Ishikawa (cell line): Measurements from ENCODE around the gene UBL7.

ENCODE experiments used
- CREB1 ChIP-seq: IDR thresholded peaks from 2 replicates; pipeline ENCODE4 v1.6.1; 2012; ENCODE audit warnings: low read depth
- EP300 ChIP-seq: IDR thresholded peaks from 2 replicates; pipeline ENCODE4 v1.6.1; 2012; ENCODE audit warnings: borderline replicate concordance
- TAF1 ChIP-seq: IDR thresholded peaks from 2 replicates; pipeline ENCODE4 v1.6.1; 2012; ENCODE audit warnings: low read depth, mild to moderate bottlenecking
- TCF12 ChIP-seq: IDR thresholded peaks from 2 replicates; pipeline ENCODE4 v1.6.1; 2012; ENCODE audit warnings: low read depth
- TF ChIP-seq, protein P1 (sequence below): IDR thresholded peaks from 2 replicates; pipeline ENCODE4 v1.6.1; 2012

DNA sequence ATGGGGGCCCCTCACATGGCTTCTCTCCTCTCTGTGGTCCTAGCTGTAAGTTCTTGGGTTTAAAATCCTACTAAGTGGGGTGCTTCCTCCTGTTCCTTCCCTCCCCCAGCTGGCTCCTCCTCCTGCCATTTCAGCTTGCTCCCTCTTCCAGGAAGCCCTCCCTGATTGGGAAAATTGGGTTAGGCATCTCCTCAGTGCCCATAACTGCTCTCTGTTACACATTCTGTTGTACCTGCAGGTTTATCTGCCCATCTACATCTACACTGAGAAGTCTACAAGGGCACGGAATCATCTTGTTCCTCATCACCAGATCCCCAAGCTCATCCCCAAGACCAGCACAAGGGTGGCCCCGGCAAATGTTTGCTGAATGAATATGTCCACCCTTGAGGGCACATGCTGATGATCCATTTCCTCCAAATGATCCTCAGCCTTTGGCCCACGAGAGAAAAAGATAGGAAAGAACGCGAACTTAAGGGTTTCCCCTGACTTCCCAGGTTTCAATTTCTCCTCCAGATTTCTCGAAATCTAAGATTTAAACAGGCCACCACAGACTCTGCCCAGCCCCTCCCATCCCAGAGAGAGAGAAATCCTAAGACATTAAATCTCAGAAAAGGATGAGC is 31.1 kb downstream of the UBL7 start:
- TF ChIP-seq, protein P1, sequence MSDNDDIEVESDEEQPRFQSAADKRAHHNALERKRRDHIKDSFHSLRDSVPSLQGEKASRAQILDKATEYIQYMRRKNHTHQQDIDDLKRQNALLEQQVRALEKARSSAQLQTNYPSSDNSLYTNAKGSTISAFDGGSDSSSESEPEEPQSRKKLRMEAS: no peak
- no peak for TF ChIP-seq TAF1
- no peak for TF ChIP-seq EP300
- TF ChIP-seq CREB1: no peak
- TF ChIP-seq TCF12: no peak
